HT-29 (cell line): ENCODE data around the gene RXYLT1. TPM values are rescaled to one million over a fixed set of nuclear protein-coding genes. Genes with fewer than 3 reads are reported as not detected.
"Not testable (repeated sequence)": the region's sequence is repeated elsewhere in the genome, so short reads cannot be mapped to it uniquely, and the experiment has no call there.

ENCODE experiments used
- DNase-seq: peaks from one replicate; pipeline ENCODE4 v3.0.0-alpha.2; 2015; ENCODE audit warnings: low spot score
- total RNA-seq: library from RNA; depleted of rRNA; stranded (reverse); fragments of >200 nt; shearing (Covaris generic); gene quantifications from 2 replicates; pipeline ENCODE4 v1.2.3, GENCODE V29; 2014; rRNA removed

RXYLT1 gene, protein sequence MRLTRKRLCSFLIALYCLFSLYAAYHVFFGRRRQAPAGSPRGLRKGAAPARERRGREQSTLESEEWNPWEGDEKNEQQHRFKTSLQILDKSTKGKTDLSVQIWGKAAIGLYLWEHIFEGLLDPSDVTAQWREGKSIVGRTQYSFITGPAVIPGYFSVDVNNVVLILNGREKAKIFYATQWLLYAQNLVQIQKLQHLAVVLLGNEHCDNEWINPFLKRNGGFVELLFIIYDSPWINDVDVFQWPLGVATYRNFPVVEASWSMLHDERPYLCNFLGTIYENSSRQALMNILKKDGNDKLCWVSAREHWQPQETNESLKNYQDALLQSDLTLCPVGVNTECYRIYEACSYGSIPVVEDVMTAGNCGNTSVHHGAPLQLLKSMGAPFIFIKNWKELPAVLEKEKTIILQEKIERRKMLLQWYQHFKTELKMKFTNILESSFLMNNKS
- total RNA-seq = 5.8 and 7.8 TPM in 2 replicates

- peak; percentile 82 for DNase-seq
Observed at GRCh38 chr12:63779498-63780481, at the start of gene RXYLT1. TSS of gene RXYLT1 (plus strand) at chr12:63779909. CDS start at chr12:63779961, 52 bp downstream.

DNA sequence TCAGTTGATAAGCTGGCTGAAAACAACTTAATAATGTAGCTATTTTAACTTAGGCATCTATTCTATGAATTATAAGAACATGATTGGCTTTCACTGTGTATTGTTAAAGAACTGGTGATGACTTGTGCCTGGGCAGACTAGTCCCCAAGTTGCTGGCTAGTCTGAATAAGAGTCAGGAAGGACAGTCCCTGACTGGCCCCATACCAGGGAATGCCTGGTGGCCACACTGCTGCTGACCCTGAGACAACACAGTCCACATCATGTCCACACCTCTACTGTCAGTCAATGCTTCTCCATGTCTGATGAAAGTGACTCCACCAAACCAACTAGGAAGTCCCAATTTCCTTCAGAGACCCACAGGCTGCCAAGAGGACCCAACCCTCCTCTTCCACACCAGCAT, 46.9 kb upstream of the RXYLT1 start:
- not testable (repeated sequence) for DNase-seq

DNA sequence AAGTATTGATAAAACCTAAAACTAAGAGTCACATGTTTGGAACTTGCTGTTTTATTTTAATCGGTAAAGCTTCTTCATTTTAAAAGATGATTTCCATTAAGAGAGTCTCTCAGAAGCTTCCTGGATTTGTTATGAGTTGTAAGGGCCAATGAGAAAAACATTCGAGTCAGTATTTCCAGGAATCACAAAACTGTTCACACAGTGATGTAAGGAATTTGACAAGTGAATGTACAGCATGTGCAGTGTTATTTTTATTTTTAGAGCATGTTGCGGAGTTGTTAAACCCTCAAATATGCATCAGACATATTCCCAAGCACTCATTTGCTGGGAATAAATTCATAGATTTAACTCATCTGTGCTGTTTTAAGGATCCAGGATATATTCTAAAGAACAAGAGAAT, 46.1 kb upstream of the RXYLT1 start:
- DNase-seq = not testable (repeated sequence)

DNA sequence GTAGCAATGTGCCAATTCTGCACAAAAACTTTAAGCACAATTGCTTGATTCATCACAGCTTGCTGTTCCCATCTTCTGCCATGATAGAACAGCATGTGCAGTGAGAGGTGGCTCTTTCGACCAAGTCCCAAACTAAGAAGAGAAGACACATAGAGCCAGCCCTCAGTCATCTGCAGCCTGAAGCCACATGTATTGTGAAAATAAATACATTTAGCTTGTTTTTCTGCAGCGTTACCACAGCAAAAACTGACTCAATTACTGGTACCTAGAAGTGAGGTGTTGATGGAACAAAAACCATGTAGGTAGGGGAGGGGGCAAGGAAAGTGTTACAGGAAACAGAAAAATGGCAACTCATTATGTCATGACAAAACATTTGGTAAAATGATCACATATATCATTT, 39.2 kb upstream of the RXYLT1 start:
- DNase-seq = not testable (repeated sequence)

DNA sequence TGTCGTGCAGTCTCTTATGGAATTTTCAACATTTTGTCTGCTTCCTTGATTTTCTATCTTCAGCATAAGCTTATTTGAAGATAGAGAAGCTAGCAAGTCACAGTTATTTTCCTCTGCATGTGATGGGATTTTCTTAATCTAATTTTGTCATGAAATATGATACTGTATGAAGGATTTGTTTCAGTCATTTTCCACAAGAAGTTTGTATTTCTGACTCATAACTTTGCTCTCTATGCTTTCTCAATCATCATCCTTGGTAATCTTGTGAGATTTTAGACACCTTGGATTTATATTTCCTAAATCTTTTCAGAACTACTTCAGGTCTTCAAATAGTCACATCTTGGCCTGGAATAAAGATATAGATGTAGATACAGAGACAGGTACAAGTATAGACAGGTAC, 38.3 kb upstream of the RXYLT1 start:
- not testable (repeated sequence) for DNase-seq

GRCh38 chr12:63744110-63744509, 35.6 kb upstream of the RXYLT1 start:
- DNase-seq = not testable (repeated sequence)

DNA sequence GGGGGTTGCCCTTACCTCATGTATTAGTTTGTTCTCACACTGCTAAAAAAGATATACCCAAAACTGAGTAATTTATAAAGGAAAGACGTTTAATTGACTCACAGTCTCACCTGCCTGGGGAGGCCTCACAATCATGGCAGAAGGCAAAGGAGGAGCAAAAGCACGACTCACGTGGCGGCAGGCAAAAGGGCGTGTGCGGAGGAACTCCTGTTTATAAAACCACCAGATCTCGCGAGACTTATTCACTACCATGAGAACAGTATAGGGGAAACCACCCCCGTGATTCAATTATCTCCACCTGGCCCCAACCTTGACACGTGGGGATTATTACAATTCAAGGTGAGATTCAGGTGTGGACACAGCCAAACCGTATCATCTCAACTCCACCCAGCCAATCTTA, 33.2 kb upstream of the RXYLT1 start:
- not testable (repeated sequence) for DNase-seq

- DNase-seq = not testable (repeated sequence)
Observed at GRCh38 chr12:63747136-63747535, 32.6 kb upstream of the RXYLT1 start.

DNA sequence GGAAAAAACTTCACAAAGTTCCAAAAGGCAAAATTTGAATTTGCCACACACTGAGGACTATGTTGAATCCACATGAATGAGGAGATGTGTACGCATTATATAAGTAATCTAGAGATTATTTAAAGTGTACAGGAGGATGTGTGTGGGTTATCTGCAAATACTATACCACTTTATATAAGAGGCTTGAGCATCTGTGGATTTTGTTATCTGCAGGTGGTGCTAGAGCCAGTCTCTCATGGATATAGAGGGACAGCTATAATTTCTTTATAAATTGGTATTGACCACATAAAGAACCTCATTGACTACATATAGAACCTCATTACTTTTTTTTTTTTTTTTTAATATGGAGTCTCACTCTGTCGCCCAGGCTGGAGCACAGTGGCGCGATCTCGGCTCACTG, 32.2 kb upstream of the RXYLT1 start:
- DNase-seq = no peak

DNA sequence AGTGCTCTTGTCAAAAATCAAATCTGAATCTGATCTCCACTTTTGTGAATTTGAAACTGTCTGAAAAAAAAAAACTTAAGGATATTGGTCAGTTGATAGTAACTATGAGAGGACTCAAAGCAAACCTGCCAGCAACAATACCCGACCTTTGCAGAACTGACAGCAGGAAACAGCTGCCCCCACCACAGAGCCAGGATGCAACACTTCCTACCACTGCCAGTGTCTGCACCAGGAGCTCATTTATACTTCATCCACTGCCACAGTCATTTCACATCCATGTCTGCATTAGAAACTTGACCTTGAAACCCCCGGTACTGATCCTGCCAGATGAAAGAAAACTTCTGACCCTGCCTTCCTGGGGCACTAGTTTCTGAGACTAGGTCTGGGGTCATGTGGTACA, 27.4 kb upstream of the RXYLT1 start:
- DNase-seq = no peak

DNA sequence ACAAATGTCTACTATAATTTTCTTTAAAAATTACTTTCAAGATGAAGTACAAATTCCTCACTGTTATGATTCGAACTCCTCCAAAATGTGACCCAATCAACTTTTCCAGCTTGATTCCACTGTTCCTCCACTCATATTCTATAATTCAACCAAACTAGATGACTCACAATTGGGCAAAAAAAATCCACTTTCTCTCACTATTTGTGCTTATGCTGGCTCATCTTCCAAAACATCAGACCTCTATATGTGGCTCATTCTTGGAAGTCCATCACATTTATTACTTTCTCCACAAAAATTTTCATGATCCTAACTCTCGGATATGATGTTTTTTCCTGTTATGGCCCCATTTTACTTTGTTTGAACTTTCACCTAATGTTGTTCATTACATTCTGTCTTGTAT, 26.9 kb upstream of the RXYLT1 start:
- no peak for DNase-seq

GRCh38 chr12:63753743-63754142, 26.0 kb upstream of the RXYLT1 start:
- DNase-seq = peak; percentile 8

DNA sequence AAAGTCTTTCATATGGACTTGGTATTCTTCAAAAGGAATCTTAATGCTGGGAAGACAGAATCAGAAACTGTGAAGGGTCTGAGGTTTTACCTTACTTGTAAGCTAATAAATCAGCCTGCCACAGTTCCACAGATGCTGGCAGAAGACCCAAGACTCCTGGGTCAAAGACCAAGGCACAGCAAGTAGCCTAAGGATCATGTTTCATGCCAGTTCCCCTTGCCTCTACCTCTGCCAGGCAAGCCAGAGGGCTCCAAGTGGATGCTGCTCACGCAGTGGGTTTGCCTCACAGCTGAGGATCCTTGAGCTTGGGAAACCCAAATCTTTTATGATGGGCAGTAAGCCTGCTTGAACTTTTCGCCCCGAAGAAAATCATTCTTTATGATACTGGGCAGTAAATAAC, 15.2 kb upstream of the RXYLT1 start:
- no peak for DNase-seq

GRCh38 chr12:63766498-63766897, 13.2 kb upstream of the RXYLT1 start:
- DNase-seq = no peak

DNA sequence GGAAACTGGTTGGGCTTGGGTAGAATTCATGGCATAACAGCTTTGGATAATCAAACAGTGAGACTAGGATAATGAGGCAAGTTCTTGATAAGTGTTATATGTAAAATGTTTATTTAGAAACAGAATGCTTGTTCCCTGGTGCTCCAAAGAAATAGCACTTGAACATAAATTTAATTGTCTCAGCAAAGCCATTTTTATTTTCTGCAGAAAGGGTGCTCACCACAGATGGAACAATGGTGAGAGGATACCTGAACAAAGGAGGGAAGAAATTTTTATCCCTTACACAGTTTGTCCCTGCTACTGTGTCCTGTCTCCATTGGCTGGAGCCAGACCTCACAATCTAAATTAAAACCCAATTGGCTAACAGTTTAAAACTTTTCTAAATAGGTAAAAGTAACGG, 9.3 kb upstream of the RXYLT1 start:
- DNase-seq = no peak

- no peak for DNase-seq
Observed at GRCh38 chr12:63777340-63777739, 2.4 kb upstream of the RXYLT1 start.

DNA sequence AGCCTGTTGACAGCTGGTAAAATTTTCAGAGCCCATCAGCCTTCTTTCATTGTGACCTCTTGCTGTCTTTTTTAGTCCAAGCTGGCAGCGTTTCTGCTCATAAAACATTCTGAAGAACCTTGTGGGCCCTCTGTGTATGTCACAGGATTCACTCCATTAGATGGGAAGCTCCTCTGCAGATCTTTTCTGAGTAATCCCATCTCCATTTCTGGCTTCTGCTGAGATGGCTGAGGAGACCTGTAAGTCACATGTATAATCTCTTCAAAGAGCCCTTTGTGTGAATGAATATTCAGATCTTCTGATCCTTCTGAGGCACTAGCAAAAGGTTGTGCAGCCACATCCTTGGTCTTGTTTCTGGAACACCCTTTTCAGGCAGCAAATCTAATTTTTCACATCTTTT, 2.8 kb downstream of the RXYLT1 start:
- no peak for DNase-seq

DNA sequence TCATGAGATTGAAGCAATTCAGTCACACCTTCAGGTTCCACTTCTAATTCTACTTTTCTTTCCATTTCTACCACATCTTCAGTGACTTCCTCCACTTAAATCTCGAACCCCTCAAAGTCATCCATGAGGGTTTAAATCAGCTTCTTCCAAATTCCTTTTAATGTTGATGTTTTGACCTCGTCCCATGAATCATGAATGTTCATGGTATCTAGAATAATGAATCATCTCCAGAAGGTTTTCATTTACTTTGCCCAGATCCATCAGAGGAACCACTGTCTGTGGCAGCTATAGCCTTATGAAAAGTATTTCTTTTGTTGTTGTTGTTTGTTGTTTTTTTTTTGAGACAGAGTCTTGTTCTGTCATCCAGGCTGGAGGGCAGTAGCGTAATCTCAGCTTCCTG, 7.6 kb downstream of the RXYLT1 start:
- DNase-seq = no peak

DNA sequence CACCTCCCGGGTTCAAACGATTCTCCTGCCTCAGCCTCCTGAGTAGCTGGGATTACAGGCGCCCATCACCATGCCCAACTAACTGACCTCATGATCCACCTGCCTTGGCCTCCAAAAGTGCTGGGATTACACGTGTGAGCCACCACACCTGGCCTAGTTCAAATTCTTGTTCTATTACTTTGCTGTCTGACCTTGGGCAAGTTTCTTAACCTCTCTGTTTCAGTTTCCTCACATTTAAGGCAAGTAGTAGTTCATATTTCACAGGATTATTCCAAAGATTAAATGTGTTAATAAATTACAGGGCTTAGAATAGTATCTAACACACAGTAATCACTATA, 10.9 kb downstream of the RXYLT1 start:
- DNase-seq = no peak

GRCh38 chr12:63792338-63792737, 12.6 kb downstream of the RXYLT1 start:
- DNase-seq = no peak

DNA sequence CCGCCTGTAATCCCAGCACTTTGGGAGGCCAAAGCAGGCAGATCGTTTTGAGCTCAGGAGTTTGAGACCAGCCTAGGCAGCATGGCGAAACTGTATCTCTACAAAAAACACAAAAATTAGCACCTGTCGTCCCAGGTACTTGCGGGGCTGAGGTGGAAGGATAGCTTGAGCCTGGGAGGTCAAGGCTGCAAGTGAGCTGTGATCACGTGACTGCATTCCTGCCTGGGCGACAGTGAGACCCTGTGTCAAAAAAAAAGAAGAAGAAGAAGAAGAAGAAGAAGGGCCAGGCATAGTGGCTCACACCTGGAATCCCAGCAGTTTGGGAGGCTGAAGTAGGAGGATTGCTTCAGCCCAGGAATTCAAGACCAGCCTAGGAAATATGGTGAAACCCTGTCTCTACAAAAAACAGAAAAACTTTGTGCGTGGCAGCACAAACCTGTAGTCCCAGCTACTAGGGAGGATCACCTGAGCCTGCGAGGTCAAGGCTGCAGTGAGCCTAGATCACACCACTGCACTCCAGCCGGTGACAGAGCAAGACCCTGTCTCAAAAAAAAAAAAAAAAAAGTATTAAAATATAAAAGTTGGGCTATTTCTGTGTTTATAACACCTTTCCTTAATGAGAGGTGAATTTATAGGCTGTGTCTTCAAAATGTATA, 15.5 kb downstream of the RXYLT1 start:
- no peak for DNase-seq

DNA sequence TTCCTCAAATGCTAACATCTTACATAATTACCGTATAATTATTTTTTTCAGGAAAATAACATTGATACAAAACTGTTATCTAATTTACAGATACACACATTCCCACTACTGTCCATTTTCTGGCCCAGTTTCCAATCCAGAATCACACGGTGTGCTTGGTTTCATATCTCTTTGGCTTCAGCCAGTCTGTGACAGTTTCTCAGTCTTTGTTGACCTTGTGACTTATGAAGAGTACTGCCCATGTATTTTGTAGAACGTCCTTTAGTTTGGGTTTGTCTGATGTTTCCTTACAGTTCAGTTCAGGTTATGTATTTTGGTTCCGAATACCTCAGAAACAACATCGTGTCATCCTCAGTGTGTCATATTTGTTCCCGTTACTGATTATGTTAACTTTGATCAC, 16.2 kb downstream of the RXYLT1 start:
- no peak for DNase-seq
